Aorta (tissue), 5 donors: ENCODE results near the gene IL17REL. TPM values are rescaled to one million over a fixed set of nuclear protein-coding genes. Genes with fewer than 3 reads are reported as not detected.

Source experiments
- ATAC-seq: fragments of 200-7000 bp; cut with Tn5 transposase; one replicate; pipeline ENCODE4 v1.9.1; 2022; ENCODE audit warnings: moderate library complexity; ENCODE audit not compliant: low FRiP score
- DNase-seq, 2 donors: peaks; one replicate each; pipeline ENCODE4 v3.0.0-alpha.2; 2020
- H3K27ac ChIP-seq, 2 donors: one replicate each; pipeline ENCODE4 v1.5.1; 2013; ENCODE audit warnings: low read length in 2 of 2, mild to moderate bottlenecking in 2 of 2, moderate library complexity in 2 of 2, control low read depth in 1 of 2, inconsistent platforms in 1 of 2, low read depth in 1 of 2
- H3K27me3 ChIP-seq, 2 donors: one replicate each; pipeline ENCODE4 v1.6.1; 2013; ENCODE audit warnings: control low read depth in 1 of 2, low read length in 1 of 2, mild to moderate bottlenecking in 1 of 2, moderate library complexity in 1 of 2; ENCODE audit not compliant: insufficient read depth in 2 of 2, control insufficient read depth in 1 of 2
- H3K36me3 ChIP-seq, 2 donors: one replicate each; pipeline ENCODE4 v1.6.1; 2013; ENCODE audit warnings: control low read depth in 1 of 2, low read length in 1 of 2, mild to moderate bottlenecking in 1 of 2; ENCODE audit not compliant: insufficient read depth in 2 of 2, control insufficient read depth in 1 of 2
- H3K4me1 ChIP-seq, 2 donors: one replicate each; pipeline ENCODE4 v1.6.1; 2013; ENCODE audit warnings: low read length in 2 of 2, control low read depth in 1 of 2, mild to moderate bottlenecking in 1 of 2, moderate library complexity in 1 of 2; ENCODE audit not compliant: insufficient read depth in 2 of 2, control insufficient read depth in 1 of 2
- H3K4me3 ChIP-seq, 2 donors: one replicate each; pipeline ENCODE4 v1.5.1; 2013; ENCODE audit warnings: low read length in 2 of 2, control low read depth in 1 of 2, mild to moderate bottlenecking in 1 of 2
- H3K9me3 ChIP-seq: one replicate; pipeline ENCODE4 v1.6.1; 2013; ENCODE audit warnings: mild to moderate bottlenecking, low read length; ENCODE audit not compliant: control insufficient read depth
- WGBS, 2 donors: extraction: QIAGEN DNeasy Blood & Tissue Kit; methylation state at CpG; one replicate each; pipeline ENCODE4 v1.1.7; 2013; 5-methylcytosine and 5-hydroxymethylcytosine counted together
- intact Hi-C, 2 donors: fragments of 100-400 bp; cut with DNase I; formaldehyde crosslinking; loops; one replicate each; pipeline versions ENCODE4 v1.14.2 to v1.15.0; 2022
- polyA plus RNA-seq, 2 donors: library from polyadenylated mRNA; stranded (reverse); fragments of 200-250 nt; gene quantifications; one replicate each; pipeline ENCODE4 v1.2.3, GENCODE V29; 2013
- total RNA-seq, 2 donors: library from RNA; stranded (reverse); fragmentation: NEBNext Ultra II Directional; extraction: Animal tissue kit (Norgen Biotek cat#: 25700); gene quantifications; one replicate each; pipeline ENCODE4 v1.2.1, GENCODE V29; 2021
- donor health status: healthy with polysubstance abuse.
- donor health status: Bipolar disorder and iron deficiency.
- donor health status: DM: no; HTN: no; CAD: no.
- donor health status: DM: no; HTN: no; CAD: no.
- donor health status: DM: yes; HTN: yes; CAD: no.

The IL17REL gene
- total and polyA plus RNA-seq, 4 donors: 0.05 TPM; not detected in 3

- Histone ChIP-seq H3K36me3 (no peaks in the 10 kb centered on the region), H3K27ac (no peak overlapping the region), H3K9me3 (no peaks in the 10 kb centered on the region), H3K4me3 (no peak overlapping the region), H3K27me3 (no peaks in the 10 kb centered on the region), H3K4me1 (no peaks in the 10 kb centered on the region)
- WGBS, 2 donors: 91 to 93% methylated on average over 28 of the region's 28 CpGs
- no peak for ATAC-seq
- intact Hi-C loops: no loop called here
- no peak for DNase-seq
These were observed 61.4 kb downstream of the IL17REL start for GRCh38 chr22:49951000-49951677.

GRCh38 chr22:49950396-49950994, 62.1 kb downstream of the IL17REL start:
- no peaks in the 10 kb centered on the region for H3K9me3 ChIP-seq
- DNase-seq (no peak), ATAC-seq (no peak)
- H3K27me3 ChIP-seq: no peaks in the 10 kb centered on the region
- no peak overlapping the region for H3K27ac ChIP-seq
- H3K4me1 ChIP-seq: no peaks in the 10 kb centered on the region
- H3K4me3 ChIP-seq: no peak overlapping the region
- 89% methylated on average over 14 to 18 of the region's 18 CpGs for WGBS, 2 donors
- intact Hi-C loops: no loop called here
- H3K36me3 ChIP-seq: no peaks in the 10 kb centered on the region

DNA sequence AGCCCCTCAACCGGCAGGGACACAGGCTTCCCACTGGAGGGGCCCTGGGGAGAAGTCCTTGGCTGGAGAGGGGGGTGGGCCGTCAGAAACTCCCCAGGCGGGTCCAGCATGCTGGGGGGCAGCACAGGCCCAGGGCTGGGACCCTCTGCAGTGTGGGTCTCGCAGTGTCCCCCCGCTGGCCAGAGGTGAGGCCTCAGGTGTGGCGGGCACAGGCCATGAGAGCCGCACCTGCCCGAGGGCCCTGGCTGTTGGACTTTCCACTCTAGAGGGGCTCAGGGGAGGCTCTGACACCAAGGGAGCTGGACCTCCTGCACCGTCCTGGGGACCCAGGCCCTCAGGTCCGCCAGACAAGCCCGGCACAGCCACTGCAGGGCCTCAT, 62.7 kb downstream of the IL17REL start:
- no peaks in the 10 kb centered on the region for H3K9me3 ChIP-seq
- WGBS, 2 donors: 89 to 96% methylated on average over 11 of the region's 11 CpGs
- H3K27ac ChIP-seq: no peak overlapping the region
- H3K4me1 ChIP-seq: no peaks in the 10 kb centered on the region
- DNase-seq: no peak
- ATAC-seq: no peak
- H3K27me3 ChIP-seq: no peaks in the 10 kb centered on the region
- no peak overlapping the region for H3K4me3 ChIP-seq
- intact Hi-C loops: no loop called here
- no peaks in the 10 kb centered on the region for H3K36me3 ChIP-seq

GRCh38 chr22:49948958-49949913, 63.3 kb downstream of the IL17REL start:
- no peak for DNase-seq
- Histone ChIP-seq H3K4me3 (no peak overlapping the region), H3K36me3 (no peaks in the 10 kb centered on the region), H3K27me3 (no peaks in the 10 kb centered on the region), H3K9me3 (no peaks in the 10 kb centered on the region), H3K4me1 (no peaks in the 10 kb centered on the region), H3K27ac (no peak overlapping the region)
- intact Hi-C loops: no loop called here
- no peak for ATAC-seq
- WGBS, 2 donors: 90 to 92% methylated on average over 39 to 42 of the region's 42 CpGs

- ATAC-seq (no peak), DNase-seq (no peak)
- Histone ChIP-seq H3K27ac (no peak overlapping the region), H3K36me3 (no peaks in the 10 kb centered on the region), H3K9me3 (no peaks in the 10 kb centered on the region), H3K4me1 (no peaks in the 10 kb centered on the region), H3K27me3 (no peaks in the 10 kb centered on the region), H3K4me3 (no peak overlapping the region)
- intact Hi-C loops: no loop called here
- 90 to 91% methylated on average over 23 of the region's 23 CpGs for WGBS, 2 donors
These were observed 64.2 kb downstream of the IL17REL start for GRCh38 chr22:49948116-49948957.

DNA sequence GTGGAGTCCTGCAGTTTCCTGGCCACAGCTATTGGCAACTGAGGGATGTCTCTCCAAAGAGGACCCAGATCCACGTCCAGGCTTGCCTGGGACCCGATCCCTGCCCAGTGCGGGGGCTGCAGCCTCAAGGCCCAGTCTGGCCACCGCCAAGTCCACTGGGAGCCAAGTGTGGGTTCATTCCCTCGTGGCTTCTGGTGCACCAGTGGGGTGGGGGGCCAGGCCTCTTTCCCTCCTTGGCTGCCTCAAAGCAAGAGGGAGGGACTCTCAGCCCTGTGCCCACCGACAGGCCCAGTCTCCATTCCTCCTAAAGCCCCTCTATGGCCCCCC, 65.3 kb downstream of the IL17REL start:
- H3K27me3 ChIP-seq: no peaks in the 10 kb centered on the region
- 85 to 86% methylated on average over 6 of the region's 6 CpGs for WGBS, 2 donors

DNA sequence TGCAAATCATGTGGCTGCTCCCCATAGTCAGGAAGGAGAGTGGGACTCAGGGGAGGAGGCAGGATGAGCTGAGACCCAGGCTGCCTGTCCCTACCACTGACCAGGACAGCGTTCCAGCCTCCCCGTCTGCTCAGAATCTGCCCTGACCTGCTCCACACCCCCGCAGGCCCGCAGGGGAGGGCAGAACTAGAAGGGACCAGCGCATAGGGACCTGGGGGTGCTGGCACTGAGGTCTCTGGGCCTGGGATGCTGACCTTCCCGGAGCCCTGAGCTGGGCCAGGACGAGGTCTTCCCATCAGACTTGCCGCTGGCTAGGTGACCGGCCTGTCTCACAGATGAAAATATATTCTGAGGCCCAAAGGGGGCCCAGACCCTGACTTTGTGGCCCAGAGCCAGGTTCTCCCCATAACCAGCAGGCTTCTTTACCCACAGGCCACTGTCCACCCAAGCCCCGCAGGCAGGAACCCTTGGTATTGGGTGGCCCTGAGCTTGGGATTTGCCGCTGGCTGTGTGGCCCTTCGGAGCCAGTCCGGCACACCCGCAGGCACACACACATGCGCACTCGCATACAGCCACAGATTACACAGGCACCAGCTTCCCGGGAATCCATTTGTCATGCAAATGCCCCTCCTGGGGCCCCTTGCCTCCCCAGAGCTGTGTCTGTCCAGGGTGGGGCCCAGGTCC, 65.8 kb downstream of the IL17REL start:
- H3K27me3 ChIP-seq: no peaks in the 10 kb centered on the region
- no peak overlapping the region for H3K4me3 ChIP-seq
- H3K9me3 ChIP-seq: no peaks in the 10 kb centered on the region
- H3K4me1 ChIP-seq: no peaks in the 10 kb centered on the region
- DNase-seq (no peak), ATAC-seq (no peak)
- H3K36me3 ChIP-seq: no peaks in the 10 kb centered on the region
- H3K27ac ChIP-seq: no peak overlapping the region
- intact Hi-C loops: no loop called here
- 92 to 93% methylated on average over 17 of the region's 17 CpGs for WGBS, 2 donors

More for the DNA sequence above, 65.3 kb downstream of the IL17REL start:
- no peak overlapping the region for H3K27ac ChIP-seq
- ATAC-seq (no peak), DNase-seq (no peak)
- no peaks in the 10 kb centered on the region for H3K4me1 ChIP-seq
- H3K4me3 ChIP-seq: no peak overlapping the region
- no peaks in the 10 kb centered on the region for H3K9me3 ChIP-seq
- H3K36me3 ChIP-seq: no peaks in the 10 kb centered on the region
- intact Hi-C loops: no loop called here
